Neural progenitor cell (in vitro differentiated cells): ENCODE results near the gene OR5AP2. TPM values are rescaled to one million over a fixed set of nuclear protein-coding genes. Genes with fewer than 3 reads are reported as not detected.

Experiments used
- DNase-seq: peaks from one replicate; pipeline ENCODE4 v3.0.0-alpha.2; 2016; ENCODE audit warnings: low spot score
- H2AFZ ChIP-seq: fragments of 200-600 bp; sonication (generic); replicated peaks from 2 replicates; pipeline ENCODE4 v1.6.1; 2016; ENCODE audit warnings: antibody characterized with exemption
- H3F3A ChIP-seq: fragments of 200-600 bp; sonication (generic); 2 replicates; pipeline ENCODE4 v1.6.1; 2016; ENCODE audit warnings: antibody characterized with exemption, low read depth
- H3K27ac ChIP-seq: fragments of 200-600 bp; sonication (generic); 2 replicates; pipeline ENCODE4 v1.5.1; 2016; ENCODE audit warnings: mild to moderate bottlenecking
- H3K27me3 ChIP-seq: fragments of 200-600 bp; sonication (generic); 2 replicates; pipeline ENCODE4 v1.6.1; 2016; ENCODE audit warnings: mild to moderate bottlenecking, moderate library complexity
- H3K36me3 ChIP-seq: fragments of 200-600 bp; sonication (generic); 2 replicates; pipeline ENCODE4 v1.5.1; 2016
- H3K4me1 ChIP-seq: fragments of 200-600 bp; sonication (generic); 2 replicates; pipeline ENCODE4 v1.6.1; 2016; ENCODE audit warnings: mixed run types
- H3K4me2 ChIP-seq: fragments of 200-600 bp; sonication (generic); 2 replicates; pipeline ENCODE4 v1.6.1; 2016
- H3K4me3 ChIP-seq: fragments of 200-600 bp; sonication (generic); 2 replicates; pipeline ENCODE4 v1.5.1; 2016
- H3K79me2 ChIP-seq: fragments of 200-600 bp; sonication (generic); 2 replicates; pipeline ENCODE4 v1.6.1; 2016; ENCODE audit warnings: low read depth
- H3K9ac ChIP-seq: fragments of 200-600 bp; sonication (generic); 2 replicates; pipeline ENCODE4 v1.6.1; 2016
- H3K9me3 ChIP-seq: fragments of 200-600 bp; sonication (generic); 2 replicates; pipeline ENCODE4 v1.5.1; 2016; ENCODE audit warnings: low read depth
- H4K20me1 ChIP-seq: fragments of 200-600 bp; sonication (generic); 2 replicates; pipeline ENCODE4 v1.6.1; 2016; ENCODE audit warnings: low read depth
- H3K27ac Mint-ChIP-seq: 3 replicates; pipeline ENCODE4 v1.8.0; 2021; ENCODE audit warnings: mixed read lengths
- H3K27me3 Mint-ChIP-seq: 2 replicates; pipeline ENCODE4 v1.8.0; 2022; ENCODE audit warnings: low read depth, mild to moderate bottlenecking, inconsistent platforms, moderate library complexity, mixed read lengths; ENCODE audit not compliant: insufficient read depth
- H3K36me3 Mint-ChIP-seq: 3 replicates; pipeline ENCODE4 v1.8.0; 2021; ENCODE audit warnings: mixed read lengths
- H3K4me1 Mint-ChIP-seq: 3 replicates; pipeline ENCODE4 v1.8.0; 2021; ENCODE audit warnings: mixed read lengths
- H3K4me3 Mint-ChIP-seq: 3 replicates; pipeline ENCODE4 v1.8.0; 2021; ENCODE audit warnings: mild to moderate bottlenecking, moderate library complexity, mixed read lengths
- H3K9me3 Mint-ChIP-seq: 3 replicates; pipeline ENCODE4 v1.8.0; 2020; ENCODE audit warnings: mixed read lengths
- CTCF ChIP-seq: fragments of 200-600 bp; sonication (generic); IDR thresholded peaks from 2 replicates; pipeline ENCODE4 v1.5.1; 2017; ENCODE audit warnings: antibody characterized with exemption, mild to moderate bottlenecking
- EZH2 ChIP-seq: fragments of 200-600 bp; sonication (generic); IDR thresholded peaks from 2 replicates; pipeline ENCODE4 v1.6.1; 2017; ENCODE audit warnings: antibody characterized with exemption, mild to moderate bottlenecking, moderate library complexity
- EZH2phosphoT487 ChIP-seq: fragments of 200-600 bp; sonication (generic); IDR thresholded peaks from 2 replicates; pipeline ENCODE4 v1.6.1; 2017; ENCODE audit warnings: antibody characterized with exemption
- total RNA-seq: library from RNA; depleted of rRNA; stranded (reverse); fragments of >200 nt; gene quantifications from 2 replicates; pipeline ENCODE4 v1.2.3, GENCODE V29; 2015; ENCODE audit warnings: low replicate concordance

Gene OR5AP2
- total RNA-seq, 1 donor from 2014 or later: not detected

- Histone ChIP-seq H2AFZ (no peak overlapping the region), H3K36me3 (no peaks in the 10 kb centered on the region), H3K79me2 (no peaks in the 10 kb centered on the region), H3K4me2 (no peak overlapping the region), H4K20me1 (no peaks in the 10 kb centered on the region), H3F3A (no peaks in the 10 kb centered on the region), H3K27ac (no peak overlapping the region), H3K4me1 (no peaks in the 10 kb centered on the region), H3K9ac (no peak overlapping the region), H3K27me3 (no peaks in the 10 kb centered on the region), H3K9me3 (no peaks in the 10 kb centered on the region), H3K4me3 (no peak overlapping the region)
- no peak for TF ChIP-seq CTCF
- no peak for TF ChIP-seq EZH2
- TF ChIP-seq EZH2phosphoT487: no peak
- no peak overlapping the region for H3K27ac Mint-ChIP-seq
- no peaks in the 10 kb centered on the region for H3K27me3 Mint-ChIP-seq
- DNase-seq: no peak
- no peaks in the 10 kb centered on the region for H3K4me1 Mint-ChIP-seq
- no peaks in the 10 kb centered on the region for H3K36me3 Mint-ChIP-seq
- H3K4me3 Mint-ChIP-seq: no peak overlapping the region
- H3K9me3 Mint-ChIP-seq: no peaks in the 10 kb centered on the region
Measured at GRCh38 chr11:56636861-56637260, 5.4 kb downstream of the OR5AP2 start.

GRCh38 chr11:56632329-56632728, 9.9 kb downstream of the OR5AP2 start:
- H3K9ac ChIP-seq: no peak overlapping the region
- H3K79me2 ChIP-seq: no peaks in the 10 kb centered on the region
- TF ChIP-seq EZH2phosphoT487 (no peak), EZH2 (no peak), CTCF (no peak)
- DNase-seq: no peak
- H3F3A ChIP-seq: no peaks in the 10 kb centered on the region
- Mint-ChIP-seq H3K9me3 (no peaks in the 10 kb centered on the region), H3K4me1 (no peaks in the 10 kb centered on the region), H3K27ac (no peak overlapping the region), H3K27me3 (no peaks in the 10 kb centered on the region), H3K36me3 (no peaks in the 10 kb centered on the region), H3K4me3 (no peak overlapping the region)
- no peaks in the 10 kb centered on the region for H3K36me3 ChIP-seq
- H4K20me1 ChIP-seq: no peaks in the 10 kb centered on the region
- no peaks in the 10 kb centered on the region for H3K27me3 ChIP-seq
- H3K4me2 ChIP-seq: no peak overlapping the region
- no peak overlapping the region for H3K27ac ChIP-seq
- no peaks in the 10 kb centered on the region for H3K4me1 ChIP-seq
- H3K4me3 ChIP-seq: no peak overlapping the region
- H2AFZ ChIP-seq: no peak overlapping the region
- H3K9me3 ChIP-seq: no peaks in the 10 kb centered on the region

- no peaks in the 10 kb centered on the region for H3K9me3 Mint-ChIP-seq
- Histone ChIP-seq H4K20me1 (no peaks in the 10 kb centered on the region), H3K9ac (no peak overlapping the region), H2AFZ (no peak overlapping the region), H3K9me3 (no peaks in the 10 kb centered on the region), H3K27ac (no peak overlapping the region), H3K79me2 (no peaks in the 10 kb centered on the region), H3K36me3 (no peaks in the 10 kb centered on the region), H3K27me3 (no peaks in the 10 kb centered on the region), H3K4me3 (no peak overlapping the region), H3K4me2 (no peak overlapping the region), H3F3A (no peaks in the 10 kb centered on the region), H3K4me1 (no peaks in the 10 kb centered on the region)
- H3K4me3 Mint-ChIP-seq: no peak overlapping the region
- H3K27ac Mint-ChIP-seq: no peak overlapping the region
- no peaks in the 10 kb centered on the region for H3K27me3 Mint-ChIP-seq
- H3K36me3 Mint-ChIP-seq: no peaks in the 10 kb centered on the region
- no peaks in the 10 kb centered on the region for H3K4me1 Mint-ChIP-seq
- TF ChIP-seq EZH2phosphoT487 (no peak), CTCF (no peak), EZH2 (no peak)
- no peak for DNase-seq
Measured at GRCh38 chr11:56625946-56626345, 16.3 kb downstream of the OR5AP2 start.
